Small intestine (tissue), 7 donors: Measurements from ENCODE around the gene NCKAP5. TPM values are rescaled to one million over a fixed set of nuclear protein-coding genes. Genes with fewer than 3 reads are reported as not detected.

ENCODE experiments used
- DNase-seq, 2 donors: peaks; one replicate each; pipeline versions ENCODE4 v3.0.0 to v3.0.0-alpha.2; 2013
- FAIRE-seq: peaks from 2 replicates; lab custom pipeline; 2012; peaks lifted over from hg19 to GRCh38; lab: Jason Lieb, UNC
- H3K27ac ChIP-seq, 3 donors: one replicate each; pipeline ENCODE4 v1.5.1; 2013; ENCODE audit warnings: low read length in 2 of 3, mild to moderate bottlenecking in 2 of 3, control low read depth in 1 of 3, inconsistent platforms in 1 of 3, low read depth in 1 of 3, moderate library complexity in 1 of 3
- H3K27me3 ChIP-seq, 3 donors: one replicate each; pipeline ENCODE4 v1.6.1; 2013; ENCODE audit warnings: low read length in 3 of 3, inconsistent platforms in 1 of 3; ENCODE audit not compliant: control insufficient read depth in 3 of 3, insufficient read depth in 3 of 3
- H3K36me3 ChIP-seq, 3 donors: one replicate each; pipeline ENCODE4 v1.6.1; 2013; ENCODE audit warnings: low read length in 3 of 3, inconsistent platforms in 1 of 3, low read depth in 1 of 3, mild to moderate bottlenecking in 1 of 3, moderate library complexity in 1 of 3; ENCODE audit not compliant: control insufficient read depth in 3 of 3, insufficient read depth in 2 of 3
- H3K4me1 ChIP-seq, 3 donors: one replicate each; pipeline ENCODE4 v1.6.1; 2013; ENCODE audit warnings: low read length in 2 of 3, inconsistent platforms in 1 of 3, low read depth in 1 of 3, mild to moderate bottlenecking in 1 of 3, moderate library complexity in 1 of 3; ENCODE audit not compliant: control insufficient read depth in 3 of 3, insufficient read depth in 2 of 3
- H3K4me3 ChIP-seq, 3 donors: one replicate each; pipeline ENCODE4 v1.5.1; 2013; ENCODE audit warnings: low read length in 3 of 3, control low read depth in 1 of 3, inconsistent platforms in 1 of 3, low read depth in 1 of 3, mild to moderate bottlenecking in 1 of 3, moderate library complexity in 1 of 3
- H3K9me3 ChIP-seq, 2 donors: one replicate each; pipeline ENCODE4 v1.6.1; 2013; ENCODE audit warnings: low read depth in 1 of 2, low read length in 1 of 2; ENCODE audit not compliant: control insufficient read depth in 2 of 2, insufficient read depth in 1 of 2
- WGBS, 3 donors: extraction: QIAGEN DNeasy Blood & Tissue Kit; methylation state at CpG; one replicate each; pipeline ENCODE4 v1.1.7; 2013; 5-methylcytosine and 5-hydroxymethylcytosine counted together
- polyA plus RNA-seq, 4 donors: library from polyadenylated mRNA; stranded (reverse) in 3 of 4; unstranded in 1 of 4; fragments of 200-250 nt in 3 of 4; fragments of 120-200 nt in 1 of 4; gene quantifications; one replicate each; pipeline versions ENCODE4 v1.2.1 to v1.2.3, GENCODE V29; 2013
- donor health status: healthy with polysubstance abuse.
- donor health status: control.
- donor health status: control.
- donor health status: Bipolar disorder and iron deficiency.
- donor health status: healthy.

Gene NCKAP5
- polyA plus RNA-seq, 4 donors: 0.52 to 7.8 (median 6.5) TPM

- DNase-seq: no peak
- Histone ChIP-seq H3K4me3 (no peak overlapping the region), H3K4me1 (no peaks in the 10 kb centered on the region), H3K9me3 (no peaks in the 10 kb centered on the region), H3K27ac (no peak overlapping the region), H3K36me3 (no peaks in the 10 kb centered on the region), H3K27me3 (no peaks in the 10 kb centered on the region)
- FAIRE-seq: no peak
- 74 to 76% (median 75%) methylated on average over 7 of the region's 7 CpGs for WGBS, 3 donors
These were observed 241.4 kb downstream of the NCKAP5 start for GRCh38 chr2:133326652-133327397.

GRCh38 chr2:133324150-133324561 is 244.1 kb downstream of the NCKAP5 start:
- H3K4me3 ChIP-seq: no peak overlapping the region
- DNase-seq (no peak), FAIRE-seq (no peak)
- no peaks in the 10 kb centered on the region for H3K27me3 ChIP-seq
- WGBS, 3 donors: 82 to 91% (median 85%) methylated on average over 4 of the region's 4 CpGs
- H3K4me1 ChIP-seq: no peaks in the 10 kb centered on the region
- H3K9me3 ChIP-seq: no peaks in the 10 kb centered on the region
- no peaks in the 10 kb centered on the region for H3K36me3 ChIP-seq
- no peak overlapping the region for H3K27ac ChIP-seq

GRCh38 chr2:133322909-133323308 is 245.4 kb downstream of the NCKAP5 start:
- Histone ChIP-seq H3K36me3 (no peaks in the 10 kb centered on the region), H3K4me3 (no peak overlapping the region), H3K9me3 (no peaks in the 10 kb centered on the region), H3K27me3 (no peaks in the 10 kb centered on the region), H3K4me1 (no peaks in the 10 kb centered on the region), H3K27ac (no peak overlapping the region)
- 59 to 69% (median 69%) methylated on average over 1 of the region's 1 CpG for WGBS, 3 donors
- no peak for FAIRE-seq
- no peak for DNase-seq

- WGBS, 3 donors: 72 to 82% (median 79%) methylated on average over 3 of the region's 3 CpGs
- no peaks in the 10 kb centered on the region for H3K36me3 ChIP-seq
- DNase-seq (no peak), FAIRE-seq (no peak)
- H3K4me1 ChIP-seq: no peaks in the 10 kb centered on the region
- no peaks in the 10 kb centered on the region for H3K27me3 ChIP-seq
- H3K27ac ChIP-seq: no peak overlapping the region
- no peaks in the 10 kb centered on the region for H3K9me3 ChIP-seq
- no peak overlapping the region for H3K4me3 ChIP-seq
These were observed 251.1 kb downstream of the NCKAP5 start for GRCh38 chr2:133317178-133317577.

- no peak for DNase-seq
- no peak for FAIRE-seq
- H3K9me3 ChIP-seq: no peaks in the 10 kb centered on the region
- no peaks in the 10 kb centered on the region for H3K27me3 ChIP-seq
- H3K4me3 ChIP-seq: no peak overlapping the region
- 80 to 94% (median 91%) methylated on average over 2 of the region's 2 CpGs for WGBS, 3 donors
- no peaks in the 10 kb centered on the region for H3K36me3 ChIP-seq
- H3K4me1 ChIP-seq: no peaks in the 10 kb centered on the region
- H3K27ac ChIP-seq: no peak overlapping the region
These were observed 251.7 kb downstream of the NCKAP5 start for GRCh38 chr2:133316557-133316956.

GRCh38 chr2:133315280-133315679 is 253.0 kb downstream of the NCKAP5 start:
- no peak for FAIRE-seq
- no peak overlapping the region for H3K4me3 ChIP-seq
- no peak for DNase-seq
- no peak overlapping the region for H3K27ac ChIP-seq
- H3K9me3 ChIP-seq: no peaks in the 10 kb centered on the region
- no peaks in the 10 kb centered on the region for H3K27me3 ChIP-seq
- H3K36me3 ChIP-seq: no peaks in the 10 kb centered on the region
- H3K4me1 ChIP-seq: no peaks in the 10 kb centered on the region
- 79 to 89% (median 86%) methylated on average over 6 of the region's 6 CpGs for WGBS, 3 donors

- Histone ChIP-seq H3K4me3 (no peak overlapping the region), H3K9me3 (no peaks in the 10 kb centered on the region), H3K36me3 (no peaks in the 10 kb centered on the region), H3K4me1 (no peaks in the 10 kb centered on the region), H3K27me3 (no peaks in the 10 kb centered on the region), H3K27ac (no peak overlapping the region)
- WGBS, 3 donors: 91 to 97% (median 93%) methylated on average over 4 of the region's 4 CpGs
- DNase-seq: no peak
- FAIRE-seq: no peak
These were observed 253.5 kb downstream of the NCKAP5 start for GRCh38 chr2:133314795-133315194.

GRCh38 chr2:133312038-133312729 is 256.1 kb downstream of the NCKAP5 start:
- no peaks in the 10 kb centered on the region for H3K9me3 ChIP-seq
- H3K36me3 ChIP-seq: no peaks in the 10 kb centered on the region
- H3K4me3 ChIP-seq: no peak overlapping the region
- no peak overlapping the region for H3K27ac ChIP-seq
- 75 to 82% (median 78%) methylated on average over 4 of the region's 4 CpGs for WGBS, 3 donors
- FAIRE-seq (no peak), DNase-seq (no peak)
- no peaks in the 10 kb centered on the region for H3K4me1 ChIP-seq
- H3K27me3 ChIP-seq: no peaks in the 10 kb centered on the region
